ENCODE measurements around the gene KIF21A. TPM values are rescaled to one million over a fixed set of nuclear protein-coding genes. Genes with fewer than 3 reads are reported as not detected.
A peak's percentile ranks its signal among the peaks of the same experiment; 100 is the strongest.

KIF21A gene
- total RNA-seq, 1 donor from 2014 or later: 18.8 TPM

DNA sequence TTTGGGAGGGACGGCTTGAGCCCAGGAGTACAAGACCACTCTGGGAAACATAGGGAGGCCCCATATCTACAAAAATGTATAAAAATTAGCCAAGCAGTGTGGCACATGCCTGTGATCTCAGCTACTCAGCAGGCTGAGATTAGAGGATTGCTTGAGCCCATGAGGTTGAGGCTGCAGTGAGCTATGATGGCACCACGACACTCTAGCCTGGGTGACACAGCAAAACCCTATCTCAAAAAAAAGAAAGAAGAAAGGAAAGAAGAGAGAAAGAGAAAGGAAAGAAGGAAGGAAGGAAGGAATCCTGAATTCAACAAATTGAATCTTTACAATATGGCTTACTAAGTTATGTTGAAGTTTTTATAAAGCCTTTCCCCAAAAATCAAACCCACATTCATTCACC is 2.1 kb downstream of the KIF21A start:
- DNase-seq (ENCODE audit: low spot score) (no peak), ATAC-seq (no peak)

DNA sequence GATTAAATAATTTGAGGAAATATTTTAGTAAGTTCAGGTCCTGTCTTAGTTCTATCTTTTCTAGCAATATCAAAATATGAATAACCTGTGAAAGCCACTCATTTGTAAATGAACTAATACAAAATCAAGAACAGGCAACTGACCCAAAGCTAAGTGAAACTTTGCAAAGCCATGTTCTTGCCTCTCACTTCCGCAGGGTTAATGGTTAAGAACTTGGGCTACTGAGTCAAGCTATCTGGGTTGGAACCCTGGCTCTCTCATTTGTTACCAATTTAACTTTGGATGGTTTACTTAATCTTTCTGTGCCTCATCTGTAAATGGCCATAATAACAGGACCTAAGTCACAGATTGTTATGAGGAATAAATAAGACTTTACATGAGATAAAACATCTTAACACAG is 2.8 kb downstream of the KIF21A start:
- DNase-seq (ENCODE audit: low spot score) (no peak), ATAC-seq (no peak)

DNA sequence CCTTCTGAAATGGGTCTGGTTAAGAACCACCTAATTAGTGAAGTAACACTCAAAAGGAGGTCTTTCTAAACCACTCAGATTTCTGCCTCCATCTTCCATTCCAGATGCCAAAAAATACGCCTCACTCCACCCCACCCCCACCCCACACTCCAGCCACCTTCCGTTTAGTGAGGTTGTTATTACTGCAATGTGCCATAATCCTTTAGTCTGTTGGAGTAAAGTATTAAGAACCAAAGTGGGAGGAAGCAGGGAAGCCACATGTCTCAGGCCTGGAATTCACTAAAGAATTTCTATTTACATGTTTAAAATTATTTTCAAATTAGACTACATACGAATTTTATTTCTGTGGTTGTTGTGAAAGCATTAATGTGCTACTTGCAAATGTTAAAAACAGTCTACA is 7.4 kb downstream of the KIF21A start:
- ATAC-seq (no peak), DNase-seq (ENCODE audit: low spot score) (no peak)

DNA sequence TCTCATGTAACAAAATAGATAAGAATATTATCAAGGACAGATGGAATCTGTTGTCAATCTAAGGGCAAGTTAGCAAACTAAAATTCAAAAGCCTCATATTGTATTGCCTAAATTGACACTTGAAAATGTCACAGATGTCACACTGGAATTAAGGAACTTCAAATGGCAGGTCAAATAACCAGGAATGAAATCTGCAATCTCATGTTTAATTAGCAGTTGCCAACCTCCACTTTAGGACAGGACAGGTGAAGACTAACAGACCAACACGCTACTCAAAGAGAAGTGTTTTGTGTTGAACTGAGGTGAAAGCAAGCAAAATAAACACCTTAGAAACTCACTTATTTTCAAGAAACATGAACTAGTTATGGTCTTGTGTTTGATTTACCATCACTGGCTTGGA is 11.1 kb downstream of the KIF21A start:
- peak; percentile 53 for ATAC-seq
- no peak for DNase-seq (ENCODE audit: low spot score)

DNA sequence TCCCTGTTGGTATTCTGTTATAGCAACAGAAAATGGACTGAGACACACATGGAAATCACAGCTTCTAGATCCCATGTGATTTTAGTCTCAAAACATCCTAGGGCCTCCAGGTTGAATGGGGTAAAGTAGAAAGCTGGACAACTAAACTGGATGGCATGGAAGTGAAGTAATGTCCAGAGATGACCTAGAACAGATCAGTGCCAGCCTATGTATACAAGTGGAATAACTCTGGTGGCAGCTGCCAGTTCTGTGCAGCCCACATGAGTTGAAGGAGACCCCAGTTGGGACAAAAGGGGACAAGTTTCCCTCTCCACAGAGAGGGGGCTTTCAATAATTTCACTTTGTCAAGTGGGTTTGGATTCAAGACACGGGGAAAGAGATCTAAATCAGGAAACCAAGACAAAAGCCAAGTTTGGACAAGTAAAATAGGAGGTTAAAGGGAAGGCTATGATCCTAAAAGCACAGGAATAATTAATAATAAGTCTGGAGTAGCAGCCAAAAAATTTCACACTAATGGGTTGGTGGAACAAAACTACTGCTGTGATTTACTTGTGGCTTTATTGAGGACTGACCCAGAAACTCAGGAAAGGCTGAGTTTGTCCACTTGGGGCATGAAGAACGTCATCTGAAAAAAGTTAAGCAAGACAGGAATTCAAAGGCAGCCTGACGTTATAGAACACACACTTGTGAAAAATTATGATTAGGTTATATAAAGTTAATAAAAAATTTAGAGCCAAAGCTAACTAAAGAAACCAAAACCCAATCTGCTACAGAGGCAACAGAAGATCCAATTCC is 11.7 kb downstream of the KIF21A start:
- DNase-seq (ENCODE audit: low spot score): no peak

DNA sequence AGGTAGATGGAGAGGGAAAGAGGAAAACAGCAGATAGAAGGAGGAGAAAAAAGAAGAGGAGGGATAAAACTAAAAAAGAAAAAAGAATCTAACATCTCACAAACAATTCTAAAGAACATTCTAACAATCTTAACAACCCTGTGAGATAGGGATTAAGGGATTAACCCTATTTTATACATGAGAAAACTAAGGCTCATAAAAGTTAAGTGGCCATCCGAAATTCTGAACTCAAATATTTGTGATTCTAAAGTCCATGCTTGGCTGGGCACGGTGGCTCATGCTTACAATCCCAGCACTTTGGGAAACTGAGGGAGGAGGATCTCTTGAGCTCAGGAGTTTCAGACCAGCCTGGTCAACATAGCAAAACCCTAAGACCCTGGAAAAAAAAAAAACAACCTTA is 13.1 kb downstream of the KIF21A start:
- DNase-seq (ENCODE audit: low spot score): no peak
- peak; percentile 40 for ATAC-seq

More for the DNA sequence above, 11.7 kb downstream of the KIF21A start:
- ATAC-seq: peak; percentile 49

DNA sequence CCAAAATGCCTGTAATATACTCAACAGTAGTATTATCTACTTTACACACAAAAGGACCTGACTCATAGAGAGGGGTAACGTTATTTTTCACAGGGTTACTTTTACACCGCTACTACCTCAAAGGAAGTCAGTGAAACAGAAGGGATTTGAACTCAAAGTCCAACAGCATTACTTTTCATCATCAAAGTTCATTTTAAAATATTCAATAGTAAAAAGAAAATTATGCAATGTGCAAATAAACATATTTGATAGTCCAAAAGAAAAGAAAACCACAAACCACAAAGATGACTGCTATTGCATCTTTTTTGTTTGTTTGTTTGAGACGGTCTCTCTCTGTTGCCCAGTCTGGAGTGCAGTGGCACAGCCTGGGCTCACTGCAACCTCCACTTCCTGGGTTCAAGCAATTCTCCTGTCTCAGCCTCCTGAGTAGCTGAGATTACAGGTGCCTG is 15.5 kb downstream of the KIF21A start:
- ATAC-seq: peak; percentile 63

DNA sequence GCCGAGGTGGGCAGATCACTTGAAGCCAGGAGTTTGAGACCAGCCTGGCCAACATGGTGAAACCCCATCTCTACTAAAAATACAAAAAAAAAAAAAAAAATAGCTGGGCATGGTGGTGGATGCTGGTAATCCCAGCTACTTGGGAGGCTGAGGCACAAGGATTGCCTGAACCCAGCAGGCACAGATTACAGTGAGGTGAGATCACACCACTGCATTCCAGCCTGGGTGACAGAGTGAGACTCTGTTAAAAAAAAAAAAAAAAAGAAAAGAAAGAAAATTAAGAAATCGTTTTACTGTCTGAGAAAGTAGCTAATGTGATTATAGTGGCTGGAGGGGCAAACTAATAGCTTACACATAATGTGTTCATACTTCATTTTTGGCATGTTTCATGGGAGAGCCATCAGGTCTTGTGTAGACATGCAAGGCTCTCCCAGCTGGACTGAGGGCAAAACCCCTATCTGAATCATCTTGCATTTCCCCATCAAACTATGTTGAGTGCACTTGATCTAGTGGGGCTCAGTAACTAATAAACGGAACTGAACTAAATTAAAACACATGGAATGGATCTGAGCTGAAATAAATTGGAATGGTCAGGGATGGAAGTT is 16.2 kb downstream of the KIF21A start:
- ATAC-seq (peak; percentile 48), DNase-seq (ENCODE audit: low spot score) (no peak)

More for the DNA sequence above, 15.5 kb downstream of the KIF21A start:
- DNase-seq (ENCODE audit: low spot score): no peak

DNA sequence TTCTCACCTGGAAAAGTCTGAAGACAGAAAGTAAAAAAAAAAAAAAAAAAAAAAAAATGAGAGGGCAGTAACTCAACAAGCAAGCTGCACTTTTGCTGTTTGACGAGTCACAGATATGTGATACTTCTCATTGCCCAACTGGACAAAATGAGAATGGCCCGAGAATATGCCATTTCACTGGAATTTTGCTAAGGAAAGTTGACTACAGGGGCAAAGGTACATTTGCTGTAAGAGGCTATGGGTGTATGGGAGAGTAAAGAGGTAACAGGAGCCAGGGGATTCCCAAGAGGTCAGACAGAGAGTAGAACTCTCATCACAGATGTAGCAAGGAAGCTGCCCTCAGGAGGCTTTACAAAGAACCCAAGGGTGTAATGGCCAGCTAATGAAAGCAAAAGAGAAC is 22.9 kb downstream of the KIF21A start:
- peak; percentile 36 for ATAC-seq
- no peak for DNase-seq (ENCODE audit: low spot score)

DNA sequence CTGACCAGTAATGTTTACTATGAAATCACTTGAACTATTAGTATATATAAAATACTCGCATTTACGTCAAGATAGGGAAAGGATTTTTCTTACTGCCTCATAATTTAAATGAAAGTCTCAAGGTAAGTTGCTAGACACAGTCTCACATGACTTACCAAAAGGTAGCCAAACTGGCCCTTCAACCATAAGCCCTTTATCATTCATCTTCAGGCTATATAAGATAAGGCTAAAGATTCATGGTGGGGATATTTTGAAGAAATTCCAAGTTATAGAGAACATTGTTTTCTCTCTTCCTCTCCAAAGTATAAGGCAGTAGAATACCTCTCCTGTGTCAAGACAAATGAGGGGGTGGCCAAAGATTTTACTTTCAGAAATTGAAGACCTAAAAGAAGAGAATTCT is 23.4 kb downstream of the KIF21A start:
- DNase-seq (ENCODE audit: low spot score): no peak
- ATAC-seq: no peak

DNA sequence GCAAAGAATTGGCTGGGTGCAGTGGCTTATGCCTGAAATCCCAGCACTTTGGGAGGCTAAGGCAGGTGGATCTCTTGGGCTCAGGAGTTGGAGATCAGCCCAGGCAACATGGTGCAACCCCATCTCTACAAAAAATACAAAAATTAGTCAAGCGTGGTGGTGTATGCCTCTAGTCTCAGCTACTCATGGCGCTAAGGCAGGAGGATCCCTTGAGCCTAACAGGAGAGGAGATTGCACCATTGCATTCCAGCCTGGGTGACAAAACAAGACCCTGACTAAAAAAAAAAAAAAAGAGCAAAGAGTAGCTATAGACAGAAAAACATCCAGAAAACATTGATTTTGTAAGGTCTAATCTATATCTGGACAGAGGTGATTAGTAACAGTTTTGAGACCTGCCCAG is 25.0 kb downstream of the KIF21A start:
- ATAC-seq (no peak), DNase-seq (ENCODE audit: low spot score) (no peak)

DNA sequence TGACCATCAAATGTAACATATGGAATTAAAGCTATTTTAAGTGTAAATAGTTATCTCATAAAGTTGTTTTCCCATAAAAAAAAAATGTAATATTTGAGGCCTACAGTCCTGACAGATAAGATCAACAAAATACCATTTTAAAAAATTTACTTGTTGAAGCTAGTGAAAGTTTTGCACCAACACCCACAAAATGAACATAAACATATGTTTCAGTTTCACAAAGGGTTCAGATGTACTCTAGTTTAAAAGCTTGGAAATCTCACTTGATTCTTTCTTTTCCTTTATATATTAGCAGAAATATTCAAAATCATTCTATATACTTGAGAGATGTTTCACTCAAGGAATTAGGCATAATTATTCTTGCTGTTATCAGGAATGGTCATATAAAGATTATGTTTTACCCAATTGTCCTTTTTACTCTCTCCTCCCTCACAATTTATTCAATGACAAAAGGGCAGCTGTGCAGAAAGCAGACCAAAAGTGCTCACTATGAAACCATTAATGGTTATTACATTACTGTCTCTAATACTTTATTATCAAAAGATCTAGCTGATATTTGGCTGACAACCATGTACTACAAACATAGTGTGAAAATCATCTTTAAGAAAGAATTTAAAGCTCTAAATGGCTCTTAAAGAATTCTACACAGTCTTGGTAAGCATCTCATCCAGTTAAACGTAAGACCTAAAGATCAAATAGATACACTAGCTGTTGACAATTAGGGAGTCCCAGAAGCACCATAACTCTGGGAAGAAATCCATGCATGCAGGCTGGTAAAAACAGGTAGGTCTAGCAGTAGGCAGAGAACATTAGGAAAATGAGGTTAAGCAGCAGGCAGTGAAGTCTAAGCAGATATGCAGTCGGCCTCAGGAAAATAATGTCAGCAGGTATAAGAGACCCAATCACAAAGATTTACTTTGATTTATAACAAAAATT is 28.8 kb downstream of the KIF21A start:
- ATAC-seq: no peak
- no peak for DNase-seq (ENCODE audit: low spot score)

DNA sequence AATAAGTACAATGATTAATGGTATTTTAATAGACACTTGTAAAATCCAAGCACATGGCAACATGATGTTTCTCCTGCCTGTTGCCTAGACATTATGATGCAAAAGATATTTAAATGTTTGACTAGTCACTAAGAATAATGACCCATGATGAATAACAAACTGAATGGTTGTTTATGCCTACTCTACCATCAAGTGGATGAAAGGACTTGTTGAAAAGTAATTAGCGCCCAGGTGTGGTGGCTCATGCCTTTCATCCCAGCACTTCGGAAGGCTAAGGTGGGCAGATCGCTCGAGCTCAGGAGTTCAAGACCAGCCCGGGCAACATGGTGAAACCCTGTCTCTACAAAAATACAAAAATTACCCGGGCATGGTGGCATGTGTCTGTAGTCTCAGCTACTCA is 30.7 kb downstream of the KIF21A start:
- ATAC-seq: no peak
- DNase-seq (ENCODE audit: low spot score): no peak

DNA sequence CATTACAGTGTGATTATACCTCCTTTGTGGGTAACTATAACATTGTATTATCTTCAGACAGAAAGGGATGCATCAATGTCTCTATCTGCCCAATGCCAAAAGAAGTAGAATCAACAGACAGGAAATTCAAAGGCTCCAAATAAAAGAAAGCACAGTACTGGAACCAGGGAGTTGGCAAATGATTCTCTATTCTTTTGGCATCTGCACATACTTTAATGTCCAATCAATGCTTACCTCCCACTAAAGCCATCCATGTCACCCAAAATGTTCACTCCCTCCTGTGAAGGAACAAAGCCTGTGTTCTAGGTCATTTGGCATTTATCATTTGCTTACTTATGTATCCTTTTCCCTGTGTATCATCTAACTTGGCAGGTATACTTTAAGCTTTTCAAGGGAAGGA is 36.7 kb downstream of the KIF21A start:
- ATAC-seq: peak; percentile 38
- DNase-seq (ENCODE audit: low spot score): no peak

DNA sequence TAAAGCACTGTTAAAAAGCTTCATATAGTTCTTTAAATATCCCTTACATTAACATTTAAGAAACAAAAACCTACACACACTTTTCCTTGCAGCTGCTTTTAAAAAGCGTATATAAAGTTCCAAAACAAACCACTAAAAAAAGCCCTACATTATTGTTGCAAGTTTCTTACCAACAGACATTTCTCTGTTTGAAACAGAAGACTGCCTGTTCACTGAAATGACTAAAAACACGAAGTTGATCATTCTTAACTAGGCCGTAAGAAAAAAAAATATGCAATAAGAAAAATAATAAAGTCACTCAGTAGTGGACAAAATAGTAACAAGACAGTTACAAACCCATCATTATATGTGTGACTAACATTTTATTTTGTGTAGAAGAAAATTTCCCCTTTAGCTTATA is 37.3 kb downstream of the KIF21A start:
- DNase-seq (ENCODE audit: low spot score) (no peak), ATAC-seq (no peak)

DNA sequence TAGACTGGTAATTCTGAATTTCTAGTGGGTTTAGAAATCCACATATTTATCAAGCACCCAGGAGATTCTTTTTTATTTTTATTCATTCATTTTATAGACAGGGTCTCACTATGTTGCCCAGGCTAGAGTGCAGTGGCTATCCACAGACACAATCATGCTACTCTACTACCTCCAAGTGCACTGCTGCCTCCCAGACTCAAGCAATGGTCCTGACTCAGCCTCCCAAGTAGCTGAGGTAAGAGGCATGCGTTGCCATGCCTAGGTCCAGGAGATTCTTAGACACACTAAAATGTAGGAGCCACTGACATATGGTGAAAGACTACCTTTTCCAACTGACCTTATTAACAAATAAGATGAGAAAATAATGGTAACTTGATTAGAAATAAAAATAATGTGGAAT is 38.9 kb downstream of the KIF21A start:
- no peak for DNase-seq (ENCODE audit: low spot score)
- no peak for ATAC-seq

DNA sequence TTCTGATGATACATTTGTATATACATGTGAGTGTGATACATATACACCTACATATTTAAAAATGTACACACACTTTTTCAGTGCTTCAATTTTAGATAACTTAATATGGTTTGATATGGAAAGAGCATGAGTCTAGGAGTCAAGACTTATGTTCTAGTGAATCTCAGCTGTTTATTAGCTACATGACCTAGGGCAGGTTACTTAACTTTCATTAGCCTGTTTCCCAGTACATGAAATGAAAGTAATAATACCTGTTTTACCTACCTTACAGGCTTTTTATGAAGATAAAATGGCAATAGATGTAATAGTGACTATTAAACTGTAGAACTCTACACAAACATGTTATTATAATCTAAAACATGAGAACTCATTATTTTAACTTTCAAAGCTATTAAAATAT is 39.5 kb downstream of the KIF21A start:
- ATAC-seq (no peak), DNase-seq (ENCODE audit: low spot score) (no peak)

DNA sequence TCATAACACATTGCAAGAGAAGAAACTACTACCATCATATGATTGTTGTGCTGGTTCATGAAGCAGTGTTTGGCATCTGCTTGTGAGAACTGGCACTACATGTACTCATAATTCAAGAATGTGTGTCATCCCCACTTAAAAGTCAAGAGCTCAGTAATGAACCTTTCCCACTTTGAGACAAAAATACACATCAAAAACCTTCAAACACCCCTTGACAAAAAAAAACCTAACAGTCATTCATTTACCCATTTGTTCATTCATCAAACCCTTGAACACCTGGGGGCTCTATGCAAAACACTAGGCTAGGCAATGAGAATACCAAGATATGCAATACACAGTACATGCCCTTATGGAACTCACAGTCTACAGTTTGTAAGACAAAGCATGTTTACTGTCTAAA is 40.0 kb downstream of the KIF21A start:
- ATAC-seq (no peak), DNase-seq (ENCODE audit: low spot score) (no peak)

DNA sequence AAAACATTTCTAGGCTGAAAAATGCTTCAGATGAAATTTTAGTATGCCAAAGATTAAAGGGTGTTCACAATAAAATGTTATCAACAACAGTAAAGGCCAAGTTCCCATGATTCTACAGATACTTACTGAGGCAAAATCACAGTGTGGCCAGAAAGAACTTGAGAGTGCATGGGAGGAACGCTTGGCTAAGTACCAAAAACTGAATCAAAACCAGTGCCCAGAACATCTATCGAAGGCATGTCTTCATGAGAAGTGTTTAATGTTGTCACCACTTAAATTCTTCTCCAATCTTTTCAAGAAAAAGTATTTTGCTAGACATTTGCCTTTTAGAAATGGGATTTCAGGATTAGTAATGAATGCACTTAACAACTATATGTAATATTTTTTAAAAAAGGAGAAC is 41.5 kb downstream of the KIF21A start:
- ATAC-seq: no peak
- DNase-seq (ENCODE audit: low spot score): no peak

DNA sequence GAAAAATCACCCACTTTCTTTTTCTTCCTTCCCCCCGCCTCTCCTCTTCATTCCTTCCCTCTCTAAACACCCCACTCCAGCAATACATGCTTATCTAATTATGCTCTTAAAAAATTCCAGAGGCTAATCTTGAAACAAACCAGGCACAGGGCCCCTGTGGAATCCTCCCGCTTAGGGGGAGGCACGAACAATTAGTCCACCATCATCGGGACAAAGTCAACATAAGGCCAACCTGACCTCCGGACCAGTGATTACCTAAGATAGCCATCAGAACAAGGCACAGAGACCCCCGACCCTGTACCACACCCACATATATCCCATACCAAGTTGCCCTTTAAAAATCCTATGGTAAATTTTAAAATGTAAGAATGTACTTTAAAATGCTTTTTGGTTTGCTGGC is 47.1 kb downstream of the KIF21A start:
- ATAC-seq: no peak
- no peak for DNase-seq (ENCODE audit: low spot score)

DNA sequence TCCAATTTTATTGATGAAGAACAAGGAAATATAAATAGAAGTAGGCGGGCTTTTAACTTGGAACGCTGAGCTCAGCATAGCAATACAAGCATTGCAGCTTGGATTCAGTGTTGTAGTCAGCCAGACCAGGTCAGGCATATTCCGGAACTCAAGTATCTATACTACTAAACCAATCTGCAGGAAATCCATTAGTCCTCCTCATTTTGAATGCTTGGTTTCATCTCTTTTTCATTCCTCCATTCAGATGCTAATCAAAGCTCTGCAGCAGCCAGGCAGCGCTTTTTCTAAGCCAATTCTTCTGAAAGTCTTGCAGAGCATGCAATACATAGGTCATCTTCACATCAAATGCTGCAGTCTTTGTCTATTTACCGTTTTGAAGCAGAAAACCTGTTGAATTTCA is 49.0 kb downstream of the KIF21A start:
- ATAC-seq (no peak), DNase-seq (ENCODE audit: low spot score) (no peak)

DNA sequence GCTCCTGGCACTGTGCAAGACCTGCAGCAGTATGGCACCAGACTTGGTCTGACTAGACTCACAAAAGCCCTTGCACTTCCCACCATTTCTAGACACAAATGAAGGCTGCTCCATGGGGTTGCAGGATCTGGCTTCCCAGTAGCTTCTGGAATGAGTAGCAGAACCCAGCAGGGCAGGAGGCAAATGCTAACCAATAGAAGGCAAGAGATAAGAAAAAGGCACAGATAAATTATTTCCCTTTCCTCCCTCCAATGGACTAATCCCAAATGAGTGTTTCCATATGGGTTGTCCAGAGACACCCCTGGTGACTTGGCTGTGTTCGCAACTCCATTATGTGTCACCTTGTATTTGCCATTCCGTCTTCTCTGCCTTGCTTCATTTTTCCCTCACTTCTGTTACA is 49.7 kb downstream of the KIF21A start:
- DNase-seq (ENCODE audit: low spot score): no peak
- ATAC-seq: no peak

Measured in left lobe of liver (tissue), 2 donors.